Subcutaneous abdominal adipose tissue (tissue), 5 donors: ENCODE data around the gene LRRTM1.

Experiments used
- H3K27ac ChIP-seq: one replicate; pipeline ENCODE4 v1.7.0; 2013; ENCODE audit warnings: low read depth, mild to moderate bottlenecking, inconsistent platforms, low read length, moderate library complexity
- H3K27me3 ChIP-seq, 5 donors: one replicate each; pipeline ENCODE4 v1.7.0; 2013; ENCODE audit warnings: low read length in 5 of 5, inconsistent platforms in 1 of 5; ENCODE audit not compliant: control insufficient read depth in 5 of 5, insufficient read depth in 4 of 5
- H3K36me3 ChIP-seq, 5 donors: one replicate each; pipeline ENCODE4 v1.7.0; 2013; ENCODE audit warnings: low read length in 5 of 5; ENCODE audit not compliant: control insufficient read depth in 5 of 5, insufficient read depth in 5 of 5
- H3K4me1 ChIP-seq, 5 donors: one replicate each; pipeline ENCODE4 v1.7.0; 2013; ENCODE audit warnings: low read length in 5 of 5, mild to moderate bottlenecking in 3 of 5, moderate library complexity in 1 of 5; ENCODE audit not compliant: control insufficient read depth in 5 of 5, insufficient read depth in 5 of 5
- H3K4me3 ChIP-seq, 5 donors: one replicate each; pipeline ENCODE4 v1.7.0; 2013; ENCODE audit warnings: low read length in 5 of 5, low read depth in 1 of 5
- H3K9ac ChIP-seq, 5 donors: one replicate each; pipeline ENCODE4 v1.7.0; 2013; ENCODE audit warnings: low read length in 5 of 5, mild to moderate bottlenecking in 4 of 5, moderate library complexity in 3 of 5
- H3K9me3 ChIP-seq, 5 donors: one replicate each; pipeline ENCODE4 v1.7.0; 2013; ENCODE audit warnings: low read length in 5 of 5; ENCODE audit not compliant: control insufficient read depth in 5 of 5
- donor health status: healthy.
- donor health status: healthy.
- donor health status: healthy.
- donor health status: healthy.
- donor health status: healthy.

Gene LRRTM1

DNA sequence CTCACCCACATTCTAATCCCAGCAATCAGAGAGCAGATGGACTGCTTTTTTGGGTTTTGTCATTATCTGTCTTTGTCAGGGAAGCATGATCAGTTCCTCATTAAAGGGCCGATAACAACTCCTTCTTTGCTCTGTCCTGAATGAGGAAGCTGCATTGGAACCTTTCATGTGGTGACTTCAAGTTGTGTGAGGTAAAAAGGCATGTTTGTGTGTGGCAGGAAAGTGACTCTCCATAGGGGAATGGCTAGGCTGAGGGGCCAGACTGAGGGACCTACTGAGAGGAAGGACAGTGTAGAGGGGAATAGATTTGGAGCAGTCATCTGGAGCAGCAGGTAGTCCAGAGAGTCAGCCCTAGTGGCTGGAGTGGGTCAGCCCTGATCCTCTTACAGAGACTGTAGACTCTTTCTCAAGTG lies 23.6 kb upstream of the LRRTM1 start:
- Histone ChIP-seq H3K27me3 (peaks cover 2 to 10% (median 6%) of the 10 kb centered on the region in 5 donors), H3K27ac (no peak overlapping the region), H3K9me3 (no peaks in the 10 kb centered on the region), H3K4me3 (no peak overlapping the region), H3K4me1 (no peaks in the 10 kb centered on the region), H3K9ac (no peak overlapping the region), H3K36me3 (no peaks in the 10 kb centered on the region)

DNA sequence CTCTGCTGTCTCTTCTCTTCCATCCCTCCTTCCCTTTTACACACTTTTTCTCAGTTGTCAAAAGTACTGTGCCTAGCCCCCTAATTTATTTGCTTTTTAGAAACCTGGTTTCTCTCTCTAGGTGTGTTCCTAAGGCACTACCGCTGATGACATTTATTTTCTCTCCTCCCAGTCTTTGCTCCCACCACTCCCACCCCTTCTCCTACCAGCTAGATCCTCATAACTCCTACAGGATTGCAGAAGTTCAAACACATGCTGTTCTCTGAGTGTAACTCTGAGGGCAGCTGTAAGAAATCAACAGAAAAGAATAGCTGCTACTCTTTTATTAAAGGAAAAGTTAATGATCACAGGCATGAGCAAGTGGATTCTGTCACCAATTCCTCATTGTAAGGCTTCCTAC lies 22.3 kb upstream of the LRRTM1 start:
- H3K9ac ChIP-seq: no peak overlapping the region
- H3K4me3 ChIP-seq: no peak overlapping the region
- H3K36me3 ChIP-seq: no peaks in the 10 kb centered on the region
- no peaks in the 10 kb centered on the region for H3K4me1 ChIP-seq
- no peaks in the 10 kb centered on the region for H3K9me3 ChIP-seq
- no peak overlapping the region for H3K27ac ChIP-seq
- peaks cover 11 to 19% (median 14%) of the 10 kb centered on the region in 5 donors for H3K27me3 ChIP-seq

DNA sequence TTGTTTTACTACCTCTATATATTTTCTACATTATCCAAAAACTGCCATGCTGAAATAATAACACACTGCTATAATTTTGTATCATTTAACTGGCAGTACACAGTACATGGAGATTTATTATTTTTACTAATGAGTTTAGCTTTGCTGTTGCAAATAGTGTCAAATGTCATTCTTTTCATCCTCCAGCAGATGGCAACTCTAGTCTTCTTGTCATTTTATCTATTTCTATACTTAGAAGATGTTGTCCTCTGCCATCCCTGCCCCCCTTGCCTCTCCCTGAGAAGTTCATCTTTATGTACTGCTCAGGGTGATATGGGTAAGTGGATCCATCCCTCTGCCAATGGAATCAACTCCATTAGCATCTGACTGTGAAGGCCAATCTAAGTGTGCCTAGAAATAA lies 21.7 kb upstream of the LRRTM1 start:
- H3K27ac ChIP-seq: no peak overlapping the region
- no peaks in the 10 kb centered on the region for H3K4me1 ChIP-seq
- no peak overlapping the region for H3K4me3 ChIP-seq
- no peak overlapping the region for H3K9ac ChIP-seq
- H3K9me3 ChIP-seq: no peaks in the 10 kb centered on the region
- peaks cover 11 to 19% (median 14%) of the 10 kb centered on the region in 5 donors for H3K27me3 ChIP-seq
- H3K36me3 ChIP-seq: no peaks in the 10 kb centered on the region

- H3K36me3 ChIP-seq: no peaks in the 10 kb centered on the region
- peaks cover 11 to 19% (median 14%) of the 10 kb centered on the region in 5 donors for H3K27me3 ChIP-seq
- H3K9ac ChIP-seq: no peak overlapping the region
- H3K4me1 ChIP-seq: no peaks in the 10 kb centered on the region
- no peak overlapping the region for H3K4me3 ChIP-seq
- no peak overlapping the region for H3K27ac ChIP-seq
- H3K9me3 ChIP-seq: no peaks in the 10 kb centered on the region
Observed at GRCh38 chr2:80324525-80324924, 20.0 kb upstream of the LRRTM1 start.

- H3K4me3 ChIP-seq: no peak overlapping the region
- H3K27ac ChIP-seq: no peak overlapping the region
- no peaks in the 10 kb centered on the region for H3K9me3 ChIP-seq
- H3K27me3 ChIP-seq: peaks cover 11 to 19% (median 14%) of the 10 kb centered on the region in 5 donors
- no peak overlapping the region for H3K9ac ChIP-seq
- H3K4me1 ChIP-seq: no peaks in the 10 kb centered on the region
- no peaks in the 10 kb centered on the region for H3K36me3 ChIP-seq
Observed at GRCh38 chr2:80323610-80324009, 19.1 kb upstream of the LRRTM1 start.

- no peak overlapping the region for H3K9ac ChIP-seq
- H3K4me1 ChIP-seq: no peaks in the 10 kb centered on the region
- H3K27me3 ChIP-seq: peaks cover 11 to 19% (median 14%) of the 10 kb centered on the region in 5 donors
- H3K4me3 ChIP-seq: no peak overlapping the region
- no peaks in the 10 kb centered on the region for H3K9me3 ChIP-seq
- no peak overlapping the region for H3K27ac ChIP-seq
- H3K36me3 ChIP-seq: no peaks in the 10 kb centered on the region
Observed at GRCh38 chr2:80322958-80323357, 18.4 kb upstream of the LRRTM1 start.

DNA sequence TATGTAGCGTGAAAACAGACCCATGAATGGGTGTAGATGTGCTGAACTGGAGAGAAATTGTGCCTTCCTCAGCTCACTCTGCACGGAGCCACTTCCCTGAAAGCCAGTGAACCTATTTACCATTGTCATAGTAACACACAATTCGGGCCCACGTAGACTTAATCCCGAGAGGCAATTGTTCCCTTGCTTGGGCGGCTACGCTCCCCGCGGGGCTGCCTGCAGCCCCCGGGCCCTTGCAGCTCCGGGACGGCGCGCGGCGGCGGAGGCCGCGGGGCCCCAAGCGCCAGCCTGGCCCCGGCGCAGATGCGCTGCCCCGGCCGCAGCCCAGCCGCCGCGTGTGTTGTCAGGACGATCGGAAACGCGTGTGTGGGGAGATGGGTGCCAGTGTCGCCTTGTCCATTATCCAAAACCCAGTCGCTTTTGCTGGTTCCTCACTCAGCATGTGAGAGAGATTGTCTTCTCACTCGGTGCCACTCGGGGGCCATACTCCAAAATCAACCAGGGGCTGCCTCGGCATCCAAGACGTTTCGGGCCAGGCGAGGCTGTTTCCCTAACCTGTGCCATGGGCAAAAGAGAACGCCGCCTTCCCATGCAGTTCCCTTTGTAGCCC lies 17.9 kb upstream of the LRRTM1 start:
- Histone ChIP-seq H3K4me3 (no peak overlapping the region), H3K9ac (no peak overlapping the region), H3K27ac (no peak overlapping the region), H3K9me3 (no peaks in the 10 kb centered on the region), H3K36me3 (no peaks in the 10 kb centered on the region), H3K4me1 (no peaks in the 10 kb centered on the region), H3K27me3 (peaks cover 11 to 19% (median 14%) of the 10 kb centered on the region in 5 donors)

GRCh38 chr2:80312282-80312839 lies 7.8 kb upstream of the LRRTM1 start:
- no peak overlapping the region for H3K27ac ChIP-seq
- H3K9me3 ChIP-seq: no peaks in the 10 kb centered on the region
- H3K36me3 ChIP-seq: no peaks in the 10 kb centered on the region
- no peaks in the 10 kb centered on the region for H3K4me1 ChIP-seq
- peaks cover 0 to 3% (median 0%) of the 10 kb centered on the region in 5 donors for H3K27me3 ChIP-seq
- no peak overlapping the region for H3K4me3 ChIP-seq
- no peak overlapping the region for H3K9ac ChIP-seq

GRCh38 chr2:80311304-80311703 lies 6.8 kb upstream of the LRRTM1 start:
- Histone ChIP-seq H3K4me1 (no peaks in the 10 kb centered on the region), H3K27me3 (peaks cover 0 to 3% (median 0%) of the 10 kb centered on the region in 5 donors), H3K27ac (no peak overlapping the region), H3K9ac (no peak overlapping the region), H3K4me3 (no peak overlapping the region), H3K9me3 (no peaks in the 10 kb centered on the region), H3K36me3 (no peaks in the 10 kb centered on the region)

GRCh38 chr2:80303006-80303908 lies 1.3 kb downstream of the LRRTM1 start:
- Histone ChIP-seq H3K4me3 (peak overlapping the region in 3 of 5 donors; percentile 24 to 35 (median 24)), H3K36me3 (no peaks in the 10 kb centered on the region), H3K27ac (no peak overlapping the region), H3K9me3 (no peaks in the 10 kb centered on the region), H3K27me3 (peaks cover 30 to 46% (median 33%) of the 10 kb centered on the region in 5 donors), H3K9ac (no peak overlapping the region), H3K4me1 (peaks cover 0 to 22% (median 16%) of the 10 kb centered on the region in 5 donors)
